Activated naive CD8-positive, alpha-beta T cell (primary cell): ENCODE data around the gene OAS3.
"Not testable (repeated sequence)": the region's sequence is repeated elsewhere in the genome, so short reads cannot be mapped to it uniquely, and the experiment has no call there.

Experiments used
- H3K27ac Mint-ChIP-seq: one replicate; pipeline ENCODE4 v1.8.0; 2021; ENCODE audit warnings: mixed read lengths
- H3K27me3 Mint-ChIP-seq: one replicate; pipeline ENCODE4 v1.8.0; 2021; ENCODE audit warnings: mixed read lengths
- H3K36me3 Mint-ChIP-seq: one replicate; pipeline ENCODE4 v1.8.0; 2021; ENCODE audit warnings: mixed read lengths
- H3K4me1 Mint-ChIP-seq: one replicate; pipeline ENCODE4 v1.8.0; 2021; ENCODE audit warnings: low read depth, mixed read lengths
- H3K4me3 Mint-ChIP-seq: one replicate; pipeline ENCODE4 v1.8.0; 2021; ENCODE audit warnings: mild to moderate bottlenecking, mixed read lengths
- H3K9me3 Mint-ChIP-seq: one replicate; pipeline ENCODE4 v1.8.0; 2021; ENCODE audit warnings: low read depth, mixed read lengths

The OAS3 gene

DNA sequence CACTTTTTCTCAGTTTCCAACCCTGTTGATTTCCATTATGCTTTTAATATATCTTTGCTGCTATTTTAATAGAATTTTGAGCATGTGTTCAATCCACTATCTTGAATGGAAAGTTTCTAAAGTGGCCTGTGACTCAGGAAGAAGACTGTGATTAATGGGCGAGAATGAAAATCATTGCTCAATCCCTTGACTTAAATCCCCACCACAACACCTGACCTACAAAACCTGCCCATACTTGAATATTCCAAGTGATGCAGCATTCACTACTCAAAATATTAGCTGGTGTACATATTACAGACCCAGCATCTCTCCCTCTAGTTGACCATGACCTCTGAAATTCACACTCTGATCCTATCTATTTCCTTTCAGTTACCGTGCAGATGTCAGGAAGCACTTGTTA, 1.3 kb upstream of the OAS3 start:
- Mint-ChIP-seq H3K4me3 (peak overlapping the region; percentile 90), H3K36me3 (no peaks in the 10 kb centered on the region), H3K27ac (peak overlapping the region; percentile 36), H3K9me3 (no peaks in the 10 kb centered on the region), H3K4me1 (peaks cover 39% of the 10 kb centered on the region), H3K27me3 (no peaks in the 10 kb centered on the region)

DNA sequence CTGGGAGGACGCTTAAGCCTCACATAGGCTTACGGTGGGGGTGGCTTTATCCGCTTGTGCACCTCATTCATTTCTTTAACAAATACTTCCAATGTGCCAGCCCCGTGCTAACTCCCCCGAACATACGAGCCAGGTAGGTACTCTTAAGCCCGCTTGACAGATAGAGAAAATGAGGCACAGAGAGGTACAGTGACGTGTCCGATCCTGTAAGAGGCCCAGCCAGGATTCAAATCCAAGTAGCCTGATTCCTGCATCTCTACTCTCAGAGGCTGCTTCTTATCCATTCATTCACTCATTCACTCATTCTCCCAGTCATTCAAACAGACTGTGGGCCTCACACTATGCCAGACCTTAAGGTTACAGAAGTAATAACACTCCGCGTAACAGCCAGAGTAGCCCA, 477 bp downstream of the OAS3 start:
- peaks cover 40% of the 10 kb centered on the region for H3K4me1 Mint-ChIP-seq
- H3K9me3 Mint-ChIP-seq = no peaks in the 10 kb centered on the region
- H3K36me3 Mint-ChIP-seq = no peaks in the 10 kb centered on the region
- peak overlapping the region; percentile 92 for H3K27ac Mint-ChIP-seq
- no peaks in the 10 kb centered on the region for H3K27me3 Mint-ChIP-seq
- H3K4me3 Mint-ChIP-seq = peak overlapping the region; percentile 90

DNA sequence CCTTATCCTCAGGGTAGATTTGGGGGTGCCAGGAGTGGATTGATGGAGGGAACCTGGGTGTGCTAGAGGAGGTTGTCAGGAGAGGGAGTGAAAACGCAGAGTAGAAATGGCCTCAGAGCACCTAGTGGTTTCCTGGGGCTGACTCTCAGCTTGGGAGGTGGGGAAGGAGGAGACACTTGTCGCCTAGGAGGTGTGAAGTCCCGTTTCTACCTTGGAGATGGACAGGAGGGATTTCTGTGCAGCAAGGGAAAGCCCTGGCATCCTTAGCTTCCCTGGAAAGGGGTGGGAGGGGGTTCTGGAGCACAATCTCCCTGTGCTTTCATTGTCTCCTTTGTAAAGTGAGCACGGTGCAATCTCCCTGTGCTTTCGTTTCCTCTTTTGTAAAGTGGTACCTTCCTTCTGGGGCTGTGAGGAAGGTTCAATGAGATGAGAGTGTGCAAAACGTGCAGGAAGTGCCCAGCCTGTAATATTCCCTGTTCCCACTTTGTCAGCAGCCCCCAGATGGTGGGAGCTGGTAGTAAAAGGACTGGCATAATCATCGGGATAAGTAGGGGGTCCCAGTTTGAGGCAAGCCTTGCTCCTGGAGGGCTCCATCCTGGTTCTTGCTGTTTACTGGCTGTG, 1.6 kb downstream of the OAS3 start:
- Mint-ChIP-seq H3K36me3 (peaks cover 5% of the 10 kb centered on the region), H3K27me3 (no peaks in the 10 kb centered on the region), H3K27ac (peak overlapping the region; percentile 67), H3K4me1 (peaks cover 37% of the 10 kb centered on the region), H3K4me3 (peak overlapping the region; percentile 90), H3K9me3 (no peaks in the 10 kb centered on the region)

DNA sequence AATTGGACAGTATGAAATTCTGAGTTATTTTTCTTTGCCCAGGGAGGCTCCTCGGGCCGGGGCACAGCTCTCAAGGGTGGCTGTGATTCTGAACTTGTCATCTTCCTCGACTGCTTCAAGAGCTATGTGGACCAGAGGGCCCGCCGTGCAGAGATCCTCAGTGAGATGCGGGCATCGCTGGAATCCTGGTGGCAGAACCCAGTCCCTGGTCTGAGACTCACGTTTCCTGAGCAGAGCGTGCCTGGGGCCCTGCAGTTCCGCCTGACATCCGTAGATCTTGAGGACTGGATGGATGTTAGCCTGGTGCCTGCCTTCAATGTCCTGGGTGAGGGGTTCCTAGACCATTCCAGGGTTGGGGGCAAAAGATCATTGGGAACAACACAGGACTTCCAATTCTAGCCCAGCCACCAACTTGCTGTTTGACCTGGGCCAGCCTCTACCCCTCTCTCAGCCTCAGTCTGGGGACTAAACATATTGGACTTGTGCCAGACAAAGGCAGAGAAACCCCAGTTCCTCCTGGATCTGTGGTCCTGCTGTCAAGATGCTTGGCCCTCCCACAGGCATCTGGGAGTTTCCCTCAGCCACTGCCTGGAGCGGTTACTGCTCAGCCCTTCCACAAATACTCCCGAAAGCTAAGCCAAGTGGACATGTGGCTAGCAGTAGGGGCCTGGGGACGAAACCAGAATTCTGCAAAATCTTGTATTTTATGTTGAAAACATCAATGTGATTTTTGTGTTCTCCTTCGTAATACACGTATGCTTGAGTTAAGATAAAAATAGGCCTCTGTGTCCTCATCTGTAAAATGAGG, 3.5 kb downstream of the OAS3 start:
- H3K9me3 Mint-ChIP-seq = no peaks in the 10 kb centered on the region
- H3K36me3 Mint-ChIP-seq = peaks cover 9% of the 10 kb centered on the region
- no peak overlapping the region for H3K27ac Mint-ChIP-seq
- no peak overlapping the region for H3K4me3 Mint-ChIP-seq
- no peaks in the 10 kb centered on the region for H3K27me3 Mint-ChIP-seq
- H3K4me1 Mint-ChIP-seq = peaks cover 35% of the 10 kb centered on the region

DNA sequence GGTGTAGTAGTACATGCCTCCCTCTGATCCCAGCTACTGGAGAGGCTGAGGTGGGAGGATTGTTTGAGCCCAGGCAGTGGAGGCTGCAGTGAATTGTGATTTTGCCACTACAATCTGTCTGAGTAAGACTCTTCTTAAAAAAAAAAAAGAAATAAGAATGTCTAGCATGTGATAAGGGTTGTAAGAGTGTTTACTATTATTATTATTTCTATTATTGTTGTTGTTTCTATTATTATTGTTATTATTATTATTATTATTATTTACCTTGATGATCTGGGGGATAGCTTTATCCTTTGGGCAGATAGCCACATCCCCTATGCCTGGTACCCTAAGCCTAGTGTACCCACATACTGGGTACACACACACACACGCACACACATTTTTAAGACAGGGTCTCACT, 4.3 kb downstream of the OAS3 start:
- Mint-ChIP-seq H3K36me3 (peaks cover 17% of the 10 kb centered on the region), H3K4me3 (no peak overlapping the region), H3K4me1 (peaks cover 28% of the 10 kb centered on the region), H3K27me3 (no peaks in the 10 kb centered on the region), H3K27ac (no peak overlapping the region), H3K9me3 (no peaks in the 10 kb centered on the region)

DNA sequence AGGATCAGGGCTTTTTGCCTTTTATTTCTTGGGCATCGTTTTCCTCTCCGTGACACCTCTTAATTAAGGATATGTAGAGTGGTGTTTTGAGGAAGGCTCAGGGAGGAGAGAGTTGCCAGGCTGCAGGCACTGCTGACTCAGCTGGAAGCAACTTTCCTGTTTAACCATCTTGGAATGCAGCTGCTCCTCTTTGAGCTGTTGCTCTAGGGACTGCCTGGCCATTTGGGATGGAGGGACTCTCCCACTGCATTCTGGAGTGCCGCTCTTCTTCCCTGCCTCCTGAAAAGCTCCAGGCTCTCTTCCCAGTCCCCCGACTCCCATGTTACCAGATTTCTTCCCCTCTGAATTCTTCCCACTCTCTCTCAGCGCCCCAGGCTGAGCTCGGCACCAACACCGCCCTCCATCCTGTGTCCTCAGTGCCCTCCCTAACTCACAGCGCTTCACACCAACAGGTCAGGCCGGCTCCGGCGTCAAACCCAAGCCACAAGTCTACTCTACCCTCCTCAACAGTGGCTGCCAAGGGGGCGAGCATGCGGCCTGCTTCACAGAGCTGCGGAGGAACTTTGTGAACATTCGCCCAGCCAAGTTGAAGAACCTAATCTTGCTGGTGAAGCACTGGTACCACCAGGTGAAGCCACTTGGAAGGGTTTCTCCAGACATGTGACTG, 5.9 kb downstream of the OAS3 start:
- Mint-ChIP-seq H3K9me3 (no peaks in the 10 kb centered on the region), H3K4me3 (no peak overlapping the region), H3K4me1 (peaks cover 15% of the 10 kb centered on the region), H3K27me3 (no peaks in the 10 kb centered on the region), H3K27ac (no peak overlapping the region), H3K36me3 (peaks cover 17% of the 10 kb centered on the region)

DNA sequence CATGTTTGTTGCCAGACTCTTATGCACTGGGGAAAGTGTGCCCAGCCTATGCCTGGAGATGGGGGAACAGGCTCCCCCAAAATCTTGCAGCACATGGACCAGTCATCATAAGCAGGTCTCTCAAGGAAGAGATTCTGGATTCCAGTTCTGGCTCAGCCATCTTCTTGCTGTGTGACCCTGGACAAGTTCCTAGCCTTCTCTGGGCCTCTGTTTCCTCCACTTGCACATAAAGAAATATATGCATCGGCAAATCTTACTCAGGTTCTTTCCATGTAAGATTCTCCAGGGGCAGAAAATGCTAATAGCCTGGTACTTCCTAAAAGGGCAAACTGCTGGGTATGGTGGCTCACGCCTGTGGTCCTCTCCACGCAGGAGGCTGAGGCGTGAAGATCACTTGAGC, 7.2 kb downstream of the OAS3 start:
- H3K4me3 Mint-ChIP-seq = no peak overlapping the region
- no peaks in the 10 kb centered on the region for H3K9me3 Mint-ChIP-seq
- H3K4me1 Mint-ChIP-seq = peaks cover 2% of the 10 kb centered on the region
- H3K27me3 Mint-ChIP-seq = no peaks in the 10 kb centered on the region
- no peak overlapping the region for H3K27ac Mint-ChIP-seq
- H3K36me3 Mint-ChIP-seq = peaks cover 19% of the 10 kb centered on the region

DNA sequence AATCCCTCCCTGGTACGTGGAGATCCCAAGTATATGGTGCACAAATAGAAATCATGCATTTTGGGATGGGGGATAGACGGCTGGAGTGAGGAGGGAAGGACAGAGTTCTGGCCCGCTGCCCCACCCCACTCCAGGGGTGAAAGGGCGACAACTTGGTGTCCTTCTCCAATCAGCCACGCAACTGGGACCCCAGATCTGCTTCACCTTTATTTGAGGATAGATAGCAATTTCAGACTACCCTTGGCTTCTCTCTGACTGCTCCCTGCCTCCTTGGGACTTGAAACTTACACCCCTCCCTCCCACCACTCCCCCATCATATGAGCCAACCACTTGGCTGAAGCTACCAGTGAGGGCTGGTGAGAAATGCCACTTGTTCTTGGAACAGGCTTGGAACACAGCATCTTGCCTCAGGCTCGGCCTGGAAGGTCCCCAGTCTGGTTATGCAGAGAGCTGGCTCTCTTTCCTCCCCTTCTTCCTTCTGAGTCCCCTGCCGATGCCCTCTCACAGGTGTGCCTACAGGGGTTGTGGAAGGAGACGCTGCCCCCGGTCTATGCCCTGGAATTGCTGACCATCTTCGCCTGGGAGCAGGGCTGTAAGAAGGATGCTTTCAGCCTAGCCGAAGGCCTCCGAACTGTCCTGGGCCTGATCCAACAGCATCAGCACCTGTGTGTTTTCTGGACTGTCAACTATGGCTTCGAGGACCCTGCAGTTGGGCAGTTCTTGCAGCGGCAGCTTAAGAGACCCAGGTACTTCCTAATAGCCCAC, 8.1 kb downstream of the OAS3 start:
- H3K27me3 Mint-ChIP-seq = no peaks in the 10 kb centered on the region
- H3K4me1 Mint-ChIP-seq = peaks cover 1% of the 10 kb centered on the region
- H3K27ac Mint-ChIP-seq = no peak overlapping the region
- no peak overlapping the region for H3K4me3 Mint-ChIP-seq
- H3K36me3 Mint-ChIP-seq = peaks cover 25% of the 10 kb centered on the region
- no peaks in the 10 kb centered on the region for H3K9me3 Mint-ChIP-seq

DNA sequence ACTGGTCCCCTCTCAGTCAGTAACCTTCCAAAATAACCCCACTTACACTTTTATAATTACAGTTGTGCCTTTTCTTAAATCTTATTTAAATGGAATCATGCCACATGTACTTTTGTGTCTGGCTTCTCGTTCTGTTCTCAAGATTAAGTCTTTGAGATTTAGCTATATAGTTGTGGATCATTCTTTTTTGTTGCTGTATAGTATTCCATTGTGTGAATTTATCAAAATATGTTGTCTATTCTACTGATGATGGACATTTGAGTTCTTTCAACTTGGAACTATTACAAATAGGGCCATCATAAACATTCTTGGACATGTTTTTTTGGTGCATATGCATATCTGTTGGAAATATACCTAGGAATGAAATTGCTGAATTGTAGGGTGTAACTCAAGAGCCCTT, 9.0 kb downstream of the OAS3 start:
- Mint-ChIP-seq H3K27me3 (no peaks in the 10 kb centered on the region), H3K27ac (no peak overlapping the region), H3K4me1 (no peaks in the 10 kb centered on the region), H3K4me3 (no peak overlapping the region), H3K36me3 (peaks cover 31% of the 10 kb centered on the region), H3K9me3 (peaks cover 4% of the 10 kb centered on the region)

DNA sequence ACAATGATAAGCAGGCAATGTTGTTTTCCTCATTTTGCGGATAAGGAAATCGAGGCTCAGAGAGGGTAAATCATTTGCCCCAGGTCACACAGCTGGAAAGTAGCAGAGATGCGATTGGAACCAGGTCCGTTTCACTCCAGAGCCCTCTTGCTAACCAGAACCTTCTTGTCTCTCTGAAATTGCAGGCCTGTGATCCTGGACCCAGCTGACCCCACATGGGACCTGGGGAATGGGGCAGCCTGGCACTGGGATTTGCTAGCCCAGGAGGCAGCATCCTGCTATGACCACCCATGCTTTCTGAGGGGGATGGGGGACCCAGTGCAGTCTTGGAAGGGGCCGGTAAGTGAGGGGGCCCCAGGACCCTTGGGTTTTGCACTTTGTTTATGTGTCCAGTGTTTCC, 9.5 kb downstream of the OAS3 start:
- Mint-ChIP-seq H3K9me3 (peaks cover 8% of the 10 kb centered on the region), H3K4me3 (no peak overlapping the region), H3K27ac (no peak overlapping the region), H3K27me3 (no peaks in the 10 kb centered on the region), H3K36me3 (peaks cover 35% of the 10 kb centered on the region), H3K4me1 (no peaks in the 10 kb centered on the region)

DNA sequence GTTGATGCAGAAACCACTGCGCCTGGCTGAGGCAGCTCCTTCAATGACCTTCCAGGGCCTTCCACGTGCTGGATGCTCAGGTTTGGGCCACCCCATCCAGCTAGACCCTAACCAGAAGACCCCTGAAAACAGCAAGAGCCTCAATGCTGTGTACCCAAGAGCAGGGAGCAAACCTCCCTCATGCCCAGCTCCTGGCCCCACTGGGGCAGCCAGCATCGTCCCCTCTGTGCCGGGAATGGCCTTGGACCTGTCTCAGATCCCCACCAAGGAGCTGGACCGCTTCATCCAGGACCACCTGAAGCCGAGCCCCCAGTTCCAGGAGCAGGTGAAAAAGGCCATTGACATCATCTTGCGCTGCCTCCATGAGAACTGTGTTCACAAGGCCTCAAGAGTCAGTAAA, 10.5 kb downstream of the OAS3 start:
- Mint-ChIP-seq H3K9me3 (peaks cover 8% of the 10 kb centered on the region), H3K4me1 (no peaks in the 10 kb centered on the region), H3K27ac (no peak overlapping the region), H3K27me3 (no peaks in the 10 kb centered on the region), H3K36me3 (peaks cover 38% of the 10 kb centered on the region), H3K4me3 (no peak overlapping the region)

DNA sequence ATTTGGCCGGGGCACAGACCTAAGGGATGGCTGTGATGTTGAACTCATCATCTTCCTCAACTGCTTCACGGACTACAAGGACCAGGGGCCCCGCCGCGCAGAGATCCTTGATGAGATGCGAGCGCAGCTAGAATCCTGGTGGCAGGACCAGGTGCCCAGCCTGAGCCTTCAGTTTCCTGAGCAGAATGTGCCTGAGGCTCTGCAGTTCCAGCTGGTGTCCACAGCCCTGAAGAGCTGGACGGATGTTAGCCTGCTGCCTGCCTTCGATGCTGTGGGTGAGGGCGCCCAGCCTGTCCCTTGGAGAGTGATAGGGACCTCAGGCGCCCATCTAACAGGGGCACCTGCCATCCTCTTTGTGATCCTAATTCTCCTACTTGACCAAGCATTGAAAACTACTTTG, 12.4 kb downstream of the OAS3 start:
- no peaks in the 10 kb centered on the region for H3K27me3 Mint-ChIP-seq
- no peak overlapping the region for H3K4me3 Mint-ChIP-seq
- H3K27ac Mint-ChIP-seq = no peak overlapping the region
- H3K36me3 Mint-ChIP-seq = peaks cover 40% of the 10 kb centered on the region
- peaks cover 8% of the 10 kb centered on the region for H3K9me3 Mint-ChIP-seq
- H3K4me1 Mint-ChIP-seq = peaks cover 4% of the 10 kb centered on the region

DNA sequence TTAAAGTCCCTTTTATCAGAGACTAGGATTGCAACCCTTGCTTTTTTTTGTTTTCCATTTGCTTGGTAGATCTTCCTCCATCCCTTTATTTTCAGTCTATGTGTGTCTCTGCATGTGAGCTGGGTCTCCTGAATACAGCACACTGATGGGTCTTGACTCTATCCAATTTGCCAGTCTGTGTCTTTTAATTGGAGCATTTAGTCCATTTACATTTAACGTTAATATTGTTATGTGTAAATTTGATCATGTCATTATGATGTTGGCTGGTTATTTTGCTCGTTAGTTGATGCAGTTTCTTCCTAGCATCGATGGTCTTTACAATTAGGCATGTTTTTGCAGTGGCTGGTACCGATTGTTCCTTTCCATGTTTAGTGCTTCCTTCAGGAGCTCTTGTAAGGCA, 18.9 kb downstream of the OAS3 start:
- not testable (repeated sequence) for H3K4me3 Mint-ChIP-seq

DNA sequence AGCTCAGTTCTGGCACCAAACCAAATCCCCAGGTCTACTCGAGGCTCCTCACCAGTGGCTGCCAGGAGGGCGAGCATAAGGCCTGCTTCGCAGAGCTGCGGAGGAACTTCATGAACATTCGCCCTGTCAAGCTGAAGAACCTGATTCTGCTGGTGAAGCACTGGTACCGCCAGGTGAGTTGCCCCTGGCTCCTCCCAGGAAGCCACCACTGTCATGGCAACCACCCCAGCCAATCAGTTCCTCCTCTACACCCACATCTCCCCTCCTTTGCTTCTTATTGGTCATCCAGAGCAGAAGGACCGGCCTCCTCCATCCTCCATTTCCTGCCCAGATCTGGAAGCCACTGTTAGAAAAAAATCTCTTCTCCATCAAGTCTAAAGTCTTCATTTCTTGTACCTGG, 22.8 kb downstream of the OAS3 start:
- peaks cover 6% of the 10 kb centered on the region for H3K9me3 Mint-ChIP-seq
- no peak overlapping the region for H3K4me3 Mint-ChIP-seq
- H3K36me3 Mint-ChIP-seq = peaks cover 43% of the 10 kb centered on the region
- H3K4me1 Mint-ChIP-seq = peaks cover 10% of the 10 kb centered on the region
- H3K27ac Mint-ChIP-seq = no peak overlapping the region
- H3K27me3 Mint-ChIP-seq = no peaks in the 10 kb centered on the region

More for the DNA sequence above, 18.9 kb downstream of the OAS3 start:
- peaks cover 11% of the 10 kb centered on the region for H3K9me3 Mint-ChIP-seq
- not testable (repeated sequence) for H3K27me3 Mint-ChIP-seq, H3K27ac Mint-ChIP-seq
- H3K36me3 Mint-ChIP-seq = peaks cover 58% of the 10 kb centered on the region
- peaks cover 15% of the 10 kb centered on the region for H3K4me1 Mint-ChIP-seq

DNA sequence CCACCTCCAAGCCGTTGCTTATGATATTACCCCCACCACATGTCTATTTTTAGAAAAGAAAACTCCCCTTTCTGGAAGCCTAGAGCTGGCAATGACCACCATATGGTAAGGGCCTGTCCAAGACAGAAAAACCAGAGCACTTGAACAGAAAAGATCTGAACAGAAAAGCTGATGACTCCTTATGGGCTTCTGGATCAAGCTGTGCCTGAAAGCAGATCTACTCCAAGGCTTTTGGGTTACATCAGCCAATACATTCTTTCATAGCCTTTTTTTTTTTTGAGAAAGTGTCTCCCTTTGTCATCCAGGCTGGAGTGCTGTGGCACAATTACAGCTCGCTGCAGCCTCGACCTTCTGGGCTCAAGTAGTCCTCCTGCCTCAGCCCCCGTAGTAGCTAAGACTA, 23.3 kb downstream of the OAS3 start:
- no peak overlapping the region for H3K27ac Mint-ChIP-seq
- peaks cover 7% of the 10 kb centered on the region for H3K4me1 Mint-ChIP-seq
- peaks cover 6% of the 10 kb centered on the region for H3K9me3 Mint-ChIP-seq
- peaks cover 42% of the 10 kb centered on the region for H3K36me3 Mint-ChIP-seq
- H3K27me3 Mint-ChIP-seq = no peaks in the 10 kb centered on the region
- no peak overlapping the region for H3K4me3 Mint-ChIP-seq
